Measurements from ENCODE around the gene NFIC. TPM values are rescaled to one million over a fixed set of nuclear protein-coding genes. Genes with fewer than 3 reads are reported as not detected.

NFIC gene
- total RNA-seq, 1 donor from 2014 or later = 8.4 TPM

GRCh38 chr19:3475449-3475848 lies 109.1 kb downstream of the NFIC start:
- Histone ChIP-seq H3K9ac (ENCODE audit: low read depth in 1 of 3, low read length in 3 of 3) (no peak overlapping the region), H3K4me1 (ENCODE audit: control insufficient read depth in 3 of 3, insufficient read depth in 3 of 3, low read length in 3 of 3) (peaks cover 3 to 8% (median 6%) of the 10 kb centered on the region in 3 donors), H3K36me3 (ENCODE audit: control insufficient read depth in 3 of 3, insufficient read depth in 3 of 3, low read length in 3 of 3) (no peaks in the 10 kb centered on the region), H3K9me3 (ENCODE audit: control insufficient read depth in 3 of 3, low read length in 3 of 3) (no peaks in the 10 kb centered on the region), H3K27me3 (ENCODE audit: control insufficient read depth in 3 of 3, insufficient read depth in 3 of 3, low read length in 3 of 3) (peaks cover 26 to 37% (median 31%) of the 10 kb centered on the region in 3 donors), H3K27ac (ENCODE audit: low read depth, low read length) (no peak overlapping the region), H3K4me3 (ENCODE audit: low read length in 3 of 3) (no peak overlapping the region)

DNA sequence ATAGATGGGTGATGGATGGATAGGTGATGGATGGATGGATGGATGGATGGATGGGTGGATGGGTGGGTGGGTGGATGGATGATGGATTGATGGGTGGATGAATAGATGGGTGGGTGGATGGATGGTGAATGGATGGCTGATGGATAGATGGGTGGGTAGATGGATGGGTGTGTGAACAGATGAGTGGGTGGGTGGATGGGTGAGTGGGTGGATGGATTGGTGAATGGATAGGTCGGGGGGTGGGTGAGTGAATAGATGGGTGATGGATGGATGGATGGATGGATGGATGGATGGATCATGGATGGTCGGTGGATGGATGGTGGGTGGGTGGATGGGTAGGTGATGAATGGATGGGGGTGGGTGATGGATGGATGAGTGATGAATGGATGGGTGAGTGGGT lies 110.4 kb downstream of the NFIC start:
- Histone ChIP-seq H3K27ac (ENCODE audit: low read depth, low read length) (no peak overlapping the region), H3K9me3 (ENCODE audit: control insufficient read depth in 3 of 3, low read length in 3 of 3) (no peaks in the 10 kb centered on the region), H3K36me3 (ENCODE audit: control insufficient read depth in 3 of 3, insufficient read depth in 3 of 3, low read length in 3 of 3) (no peaks in the 10 kb centered on the region), H3K9ac (ENCODE audit: low read depth in 1 of 3, low read length in 3 of 3) (no peak overlapping the region), H3K4me3 (ENCODE audit: low read length in 3 of 3) (no peak overlapping the region), H3K27me3 (ENCODE audit: control insufficient read depth in 3 of 3, insufficient read depth in 3 of 3, low read length in 3 of 3) (peaks cover 38 to 51% (median 44%) of the 10 kb centered on the region in 3 donors), H3K4me1 (ENCODE audit: control insufficient read depth in 3 of 3, insufficient read depth in 3 of 3, low read length in 3 of 3) (peaks cover 3 to 8% (median 5%) of the 10 kb centered on the region in 3 donors)

DNA sequence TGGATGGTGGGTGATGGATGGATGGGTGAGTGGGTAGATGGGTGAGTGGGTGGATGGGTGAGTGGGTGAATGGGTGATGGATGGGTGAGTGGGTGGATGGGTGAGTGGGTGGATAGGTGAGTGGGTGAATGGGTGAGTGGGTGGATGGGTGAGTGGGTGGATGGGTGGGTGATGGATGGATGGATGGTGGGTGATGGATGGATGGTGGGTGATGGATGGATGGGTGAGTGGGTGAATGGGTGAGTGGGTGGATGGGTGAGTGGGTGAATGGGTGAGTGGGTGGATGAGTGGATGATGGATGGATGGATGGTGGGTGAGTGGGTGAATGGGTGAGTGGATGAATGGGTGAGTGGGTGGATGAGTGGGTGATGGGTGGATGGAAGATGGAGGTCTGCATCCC lies 111.1 kb downstream of the NFIC start:
- Histone ChIP-seq H3K27me3 (ENCODE audit: control insufficient read depth in 3 of 3, insufficient read depth in 3 of 3, low read length in 3 of 3) (peaks cover 45 to 58% (median 51%) of the 10 kb centered on the region in 3 donors), H3K9ac (ENCODE audit: low read depth in 1 of 3, low read length in 3 of 3) (no peak overlapping the region), H3K4me3 (ENCODE audit: low read length in 3 of 3) (no peak overlapping the region), H3K36me3 (ENCODE audit: control insufficient read depth in 3 of 3, insufficient read depth in 3 of 3, low read length in 3 of 3) (no peaks in the 10 kb centered on the region), H3K27ac (ENCODE audit: low read depth, low read length) (no peak overlapping the region), H3K4me1 (ENCODE audit: control insufficient read depth in 3 of 3, insufficient read depth in 3 of 3, low read length in 3 of 3) (peaks cover 0 to 1% (median 0%) of the 10 kb centered on the region in 3 donors), H3K9me3 (ENCODE audit: control insufficient read depth in 3 of 3, low read length in 3 of 3) (no peaks in the 10 kb centered on the region)

DNA sequence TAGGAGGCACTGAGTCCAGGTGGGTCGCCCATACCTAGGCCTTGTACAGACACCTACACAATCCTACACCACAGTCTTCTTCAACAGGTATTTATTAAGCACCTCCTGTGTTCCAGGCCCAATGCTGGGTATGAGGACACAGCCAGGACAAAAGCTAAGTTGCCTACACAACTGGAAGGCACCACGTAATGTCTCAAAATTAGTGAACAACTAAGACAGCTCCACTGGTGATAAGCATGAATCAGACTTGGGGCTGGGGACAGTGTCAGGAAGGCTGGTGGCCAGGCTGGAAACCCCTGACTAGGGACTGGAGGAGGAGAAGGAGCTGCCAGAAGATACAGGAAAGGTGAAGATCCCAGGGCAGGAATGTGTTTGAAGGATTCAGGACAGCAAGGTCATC lies 111.6 kb downstream of the NFIC start:
- no peaks in the 10 kb centered on the region for H3K9me3 ChIP-seq (ENCODE audit: control insufficient read depth in 3 of 3, low read length in 3 of 3)
- no peaks in the 10 kb centered on the region for H3K4me1 ChIP-seq (ENCODE audit: control insufficient read depth in 3 of 3, insufficient read depth in 3 of 3, low read length in 3 of 3)
- no peaks in the 10 kb centered on the region for H3K36me3 ChIP-seq (ENCODE audit: control insufficient read depth in 3 of 3, insufficient read depth in 3 of 3, low read length in 3 of 3)
- no peak overlapping the region for H3K27ac ChIP-seq (ENCODE audit: low read depth, low read length)
- no peak overlapping the region for H3K4me3 ChIP-seq (ENCODE audit: low read length in 3 of 3)
- peaks cover 47 to 60% (median 52%) of the 10 kb centered on the region in 3 donors for H3K27me3 ChIP-seq (ENCODE audit: control insufficient read depth in 3 of 3, insufficient read depth in 3 of 3, low read length in 3 of 3)
- no peak overlapping the region for H3K9ac ChIP-seq (ENCODE audit: low read depth in 1 of 3, low read length in 3 of 3)

GRCh38 chr19:3478409-3479176 lies 112.2 kb downstream of the NFIC start:
- Histone ChIP-seq H3K9ac (ENCODE audit: low read depth in 1 of 3, low read length in 3 of 3) (no peak overlapping the region), H3K27me3 (ENCODE audit: control insufficient read depth in 3 of 3, insufficient read depth in 3 of 3, low read length in 3 of 3) (peaks cover 51 to 65% (median 52%) of the 10 kb centered on the region in 3 donors), H3K36me3 (ENCODE audit: control insufficient read depth in 3 of 3, insufficient read depth in 3 of 3, low read length in 3 of 3) (no peaks in the 10 kb centered on the region), H3K27ac (ENCODE audit: low read depth, low read length) (no peak overlapping the region), H3K4me3 (ENCODE audit: low read length in 3 of 3) (no peak overlapping the region), H3K9me3 (ENCODE audit: control insufficient read depth in 3 of 3, low read length in 3 of 3) (no peaks in the 10 kb centered on the region), H3K4me1 (ENCODE audit: control insufficient read depth in 3 of 3, insufficient read depth in 3 of 3, low read length in 3 of 3) (no peaks in the 10 kb centered on the region)

DNA sequence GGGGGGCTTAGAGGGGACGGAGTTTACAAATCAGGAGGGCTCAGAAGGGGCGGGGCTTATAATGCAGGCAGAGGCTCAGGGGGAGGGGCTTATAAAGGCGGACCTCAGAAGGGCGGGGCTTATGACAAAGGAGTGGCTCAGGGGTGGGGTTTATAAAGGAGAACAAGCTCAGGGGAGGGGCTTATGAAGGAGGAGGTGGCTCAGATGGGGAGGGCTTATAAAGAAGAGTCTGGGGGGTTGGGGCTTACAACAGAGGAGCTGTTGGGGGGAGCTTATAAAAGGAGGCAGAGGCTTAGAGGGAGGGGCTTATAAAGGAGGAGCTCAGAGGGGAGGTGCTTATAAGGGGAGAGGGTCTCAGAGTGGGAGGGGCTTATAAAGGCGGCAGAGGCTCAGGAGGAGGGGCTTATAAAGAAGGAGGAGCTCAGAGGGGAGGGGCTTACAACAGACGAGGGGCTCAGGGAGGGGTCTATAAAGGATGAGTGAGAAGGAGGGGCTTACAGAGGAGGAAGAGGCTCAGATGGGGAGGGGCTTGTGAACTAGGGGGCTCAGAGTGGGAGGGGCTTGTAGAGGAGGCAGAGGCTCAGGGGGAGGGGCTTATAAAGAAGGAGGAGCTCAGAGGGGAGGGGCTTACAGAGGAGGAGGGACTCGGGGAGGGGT lies 112.9 kb downstream of the NFIC start:
- no peak overlapping the region for H3K9ac ChIP-seq (ENCODE audit: low read depth in 1 of 3, low read length in 3 of 3)
- H3K9me3 ChIP-seq (ENCODE audit: control insufficient read depth in 3 of 3, low read length in 3 of 3) = no peaks in the 10 kb centered on the region
- no peak overlapping the region for H3K4me3 ChIP-seq (ENCODE audit: low read length in 3 of 3)
- H3K4me1 ChIP-seq (ENCODE audit: control insufficient read depth in 3 of 3, insufficient read depth in 3 of 3, low read length in 3 of 3) = no peaks in the 10 kb centered on the region
- no peak overlapping the region for H3K27ac ChIP-seq (ENCODE audit: low read depth, low read length)
- H3K36me3 ChIP-seq (ENCODE audit: control insufficient read depth in 3 of 3, insufficient read depth in 3 of 3, low read length in 3 of 3) = no peaks in the 10 kb centered on the region
- peaks cover 54 to 63% (median 57%) of the 10 kb centered on the region in 3 donors for H3K27me3 ChIP-seq (ENCODE audit: control insufficient read depth in 3 of 3, insufficient read depth in 3 of 3, low read length in 3 of 3)

DNA sequence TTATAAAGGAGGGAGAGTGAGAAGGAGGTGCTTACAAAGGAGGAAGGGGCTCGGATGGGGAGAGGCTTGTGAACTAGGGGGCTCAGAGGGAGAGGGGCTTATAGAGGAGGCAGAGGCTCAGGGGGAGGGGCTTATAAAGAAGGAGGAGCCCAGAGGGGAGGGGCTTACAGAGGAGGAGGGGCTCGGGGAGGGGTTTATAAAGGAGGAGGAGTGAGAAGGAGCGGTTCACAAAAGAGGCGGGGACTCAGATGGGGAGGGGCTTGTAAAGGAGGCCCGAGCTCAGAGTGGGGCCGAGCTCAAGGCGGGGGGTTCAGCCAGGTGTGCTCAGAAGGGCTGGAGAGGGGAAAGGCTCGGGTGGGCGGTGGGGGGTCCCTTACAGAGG lies 113.4 kb downstream of the NFIC start:
- H3K27me3 ChIP-seq (ENCODE audit: control insufficient read depth in 3 of 3, insufficient read depth in 3 of 3, low read length in 3 of 3) = peaks cover 54 to 61% (median 57%) of the 10 kb centered on the region in 3 donors

DNA sequence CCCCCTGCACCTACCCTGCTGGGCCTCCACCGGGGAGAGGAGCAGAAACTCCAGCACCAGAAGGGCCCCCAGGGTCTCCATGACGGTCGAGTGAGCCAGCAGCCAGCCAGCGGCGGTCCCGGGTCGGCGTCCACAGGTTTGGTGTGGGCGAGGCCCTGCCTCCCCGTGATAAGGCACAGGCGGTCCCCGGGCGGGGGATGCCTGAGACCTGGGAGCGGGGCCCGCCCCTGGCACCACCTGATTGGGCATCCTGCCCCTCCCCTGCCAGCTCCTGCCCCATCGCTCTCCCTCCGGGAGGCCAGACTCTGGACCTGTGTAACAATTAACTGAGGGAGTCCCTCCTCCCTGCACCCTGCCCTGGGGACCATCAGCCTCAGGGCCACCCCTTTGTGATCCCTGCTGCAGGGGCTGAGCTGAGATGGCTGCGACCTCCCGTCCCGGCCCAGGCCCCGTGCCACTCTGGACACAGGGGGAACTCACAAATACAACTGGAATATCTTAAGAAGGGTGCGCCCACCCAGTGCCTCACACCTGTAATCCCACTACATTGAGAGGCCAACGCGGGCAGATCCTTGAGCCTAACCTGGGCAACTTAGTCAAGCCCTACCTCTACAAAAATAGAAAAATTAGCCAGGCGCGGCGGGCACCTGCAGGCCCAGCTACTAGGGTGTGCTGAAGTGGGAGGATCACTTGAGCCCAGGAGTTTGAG lies 114.2 kb downstream of the NFIC start, which contains the start of gene SMIM24:
Gene SMIM24, minus strand, starts transcription at position 143 of the 709 bp plus-strand sequence. Its CDS starts 62 bp downstream, at position 81.
- no peak within 1 kb of the TSS for H3K4me3 ChIP-seq (ENCODE audit: low read length in 3 of 3)
- no peaks in the 10 kb centered on the region for H3K9me3 ChIP-seq (ENCODE audit: control insufficient read depth in 3 of 3, low read length in 3 of 3)
- H3K27ac ChIP-seq (ENCODE audit: low read depth, low read length) = no peak within 1 kb of the TSS
- H3K9ac ChIP-seq (ENCODE audit: low read depth in 1 of 3, low read length in 3 of 3) = no peak within 1 kb of the TSS
- H3K27me3 ChIP-seq (ENCODE audit: control insufficient read depth in 3 of 3, insufficient read depth in 3 of 3, low read length in 3 of 3) = peaks cover 54 to 61% (median 54%) of the 10 kb centered on the region in 3 donors
- no peaks in the 10 kb centered on the region for H3K36me3 ChIP-seq (ENCODE audit: control insufficient read depth in 3 of 3, insufficient read depth in 3 of 3, low read length in 3 of 3)
- no peaks in the 10 kb centered on the region for H3K4me1 ChIP-seq (ENCODE audit: control insufficient read depth in 3 of 3, insufficient read depth in 3 of 3, low read length in 3 of 3)

More for the DNA sequence above, 113.4 kb downstream of the NFIC start:
- H3K27ac ChIP-seq (ENCODE audit: low read depth, low read length) = no peak overlapping the region
- no peaks in the 10 kb centered on the region for H3K36me3 ChIP-seq (ENCODE audit: control insufficient read depth in 3 of 3, insufficient read depth in 3 of 3, low read length in 3 of 3)
- H3K4me1 ChIP-seq (ENCODE audit: control insufficient read depth in 3 of 3, insufficient read depth in 3 of 3, low read length in 3 of 3) = no peaks in the 10 kb centered on the region
- no peak overlapping the region for H3K9ac ChIP-seq (ENCODE audit: low read depth in 1 of 3, low read length in 3 of 3)
- H3K9me3 ChIP-seq (ENCODE audit: control insufficient read depth in 3 of 3, low read length in 3 of 3) = no peaks in the 10 kb centered on the region
- H3K4me3 ChIP-seq (ENCODE audit: low read length in 3 of 3) = no peak overlapping the region

- no peak overlapping the region for H3K9ac ChIP-seq (ENCODE audit: low read depth in 1 of 3, low read length in 3 of 3)
- peaks cover 45 to 57% (median 49%) of the 10 kb centered on the region in 3 donors for H3K27me3 ChIP-seq (ENCODE audit: control insufficient read depth in 3 of 3, insufficient read depth in 3 of 3, low read length in 3 of 3)
Measured at GRCh38 chr19:3481241-3482090, 115.1 kb downstream of the NFIC start.

More at GRCh38 chr19:3481241-3482090, 115.1 kb downstream of the NFIC start:
- no peaks in the 10 kb centered on the region for H3K4me1 ChIP-seq (ENCODE audit: control insufficient read depth in 3 of 3, insufficient read depth in 3 of 3, low read length in 3 of 3)
- no peaks in the 10 kb centered on the region for H3K36me3 ChIP-seq (ENCODE audit: control insufficient read depth in 3 of 3, insufficient read depth in 3 of 3, low read length in 3 of 3)
- no peak overlapping the region for H3K4me3 ChIP-seq (ENCODE audit: low read length in 3 of 3)
- no peaks in the 10 kb centered on the region for H3K9me3 ChIP-seq (ENCODE audit: control insufficient read depth in 3 of 3, low read length in 3 of 3)
- H3K27ac ChIP-seq (ENCODE audit: low read depth, low read length) = no peak overlapping the region
